ENCODE results near the gene CASZ1.

Gene CASZ1

DNA sequence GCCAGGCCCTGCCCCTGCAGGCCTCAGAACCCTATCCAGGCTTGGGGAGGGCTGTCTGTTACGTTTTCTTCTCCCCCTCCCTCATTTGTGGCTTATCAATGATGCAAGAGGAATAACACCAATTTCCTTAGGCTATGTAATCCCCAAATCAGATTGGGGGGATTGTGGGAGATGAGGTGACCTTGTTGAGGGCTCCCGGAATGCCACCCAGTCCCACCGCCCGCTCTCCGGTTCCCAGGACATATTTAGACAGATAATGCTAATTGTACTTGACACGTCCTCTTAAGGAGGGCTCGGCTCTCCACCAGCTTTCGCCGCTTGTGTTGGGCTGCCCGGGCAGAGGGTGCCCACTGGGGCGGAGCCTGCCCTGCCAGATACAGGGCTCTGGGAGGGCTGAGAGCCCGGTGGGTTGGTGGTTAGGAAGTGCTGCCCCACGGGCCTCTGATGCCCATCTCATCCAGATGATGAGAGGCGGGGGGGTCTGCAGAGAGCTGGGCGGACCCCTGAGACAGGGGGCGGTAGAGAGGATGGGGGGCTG, 90.0 kb downstream of the CASZ1 start:
- DNase-seq (ENCODE audit: low read depth): no peak

DNA sequence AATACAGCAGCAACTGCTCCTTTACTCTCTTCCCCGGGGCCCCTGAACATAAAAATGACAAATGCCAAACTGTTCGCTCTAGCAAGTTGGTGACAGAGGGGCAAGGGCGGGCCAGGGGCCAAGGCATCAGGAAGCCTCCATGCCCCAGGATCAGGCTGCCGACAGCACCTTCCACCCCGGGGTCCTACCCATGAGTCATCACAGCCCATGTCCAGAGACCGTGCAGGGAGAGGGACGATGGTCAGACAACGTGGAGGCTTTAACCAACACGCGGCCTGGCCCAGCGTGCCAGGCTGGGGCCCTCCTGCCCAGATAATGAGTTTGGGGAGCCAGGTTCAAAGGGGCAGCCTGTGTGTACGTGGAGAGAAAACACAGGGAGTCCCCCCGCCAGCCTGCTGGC, 90.5 kb downstream of the CASZ1 start:
- DNase-seq (ENCODE audit: low read depth): no peak

- DNase-seq (ENCODE audit: low read depth): no peak
Observed at GRCh38 chr1:10704368-10704882, 92.0 kb downstream of the CASZ1 start.

DNA sequence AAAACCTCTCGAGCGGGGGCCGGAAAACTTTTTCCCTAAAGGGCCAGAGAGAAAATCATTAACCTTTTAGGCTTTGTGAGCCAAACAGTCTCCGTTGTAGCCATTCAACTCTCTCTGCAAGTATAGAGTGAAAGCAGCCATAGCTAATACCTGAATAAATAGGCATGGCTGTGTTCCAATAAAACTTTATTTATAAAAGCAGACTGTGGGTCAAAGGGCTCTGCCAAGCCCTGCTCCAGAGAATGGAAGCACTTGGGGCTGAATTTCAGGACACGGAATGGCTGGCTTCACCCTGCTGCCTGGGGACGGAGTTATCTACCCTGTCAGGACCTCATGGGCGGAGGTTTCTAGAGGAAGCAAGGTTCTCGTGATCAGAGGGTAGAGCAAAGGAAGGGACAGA, 92.7 kb downstream of the CASZ1 start:
- no peak for DNase-seq (ENCODE audit: low read depth)

- DNase-seq (ENCODE audit: low read depth): no peak
Observed at GRCh38 chr1:10701145-10701544, 95.3 kb downstream of the CASZ1 start.

DNA sequence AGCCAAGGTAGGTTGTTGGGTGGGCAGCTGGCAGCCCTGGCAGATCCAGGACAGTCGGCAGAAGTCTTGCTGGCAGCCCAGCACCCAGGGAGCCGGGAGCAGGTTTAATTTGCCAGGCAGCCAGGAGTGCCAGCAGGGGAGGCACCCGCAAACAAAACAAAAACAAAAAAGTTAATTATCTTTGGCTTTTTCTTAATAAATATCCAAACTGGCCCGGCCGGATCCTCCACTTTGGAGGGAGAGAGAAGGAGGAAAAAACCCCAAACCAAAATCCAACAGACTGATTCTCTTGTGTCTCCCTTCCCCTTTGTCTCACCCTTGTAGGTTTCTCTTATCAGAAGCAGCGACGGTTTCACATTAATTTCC, 97.0 kb downstream of the CASZ1 start:
- DNase-seq (ENCODE audit: low read depth): no peak

DNA sequence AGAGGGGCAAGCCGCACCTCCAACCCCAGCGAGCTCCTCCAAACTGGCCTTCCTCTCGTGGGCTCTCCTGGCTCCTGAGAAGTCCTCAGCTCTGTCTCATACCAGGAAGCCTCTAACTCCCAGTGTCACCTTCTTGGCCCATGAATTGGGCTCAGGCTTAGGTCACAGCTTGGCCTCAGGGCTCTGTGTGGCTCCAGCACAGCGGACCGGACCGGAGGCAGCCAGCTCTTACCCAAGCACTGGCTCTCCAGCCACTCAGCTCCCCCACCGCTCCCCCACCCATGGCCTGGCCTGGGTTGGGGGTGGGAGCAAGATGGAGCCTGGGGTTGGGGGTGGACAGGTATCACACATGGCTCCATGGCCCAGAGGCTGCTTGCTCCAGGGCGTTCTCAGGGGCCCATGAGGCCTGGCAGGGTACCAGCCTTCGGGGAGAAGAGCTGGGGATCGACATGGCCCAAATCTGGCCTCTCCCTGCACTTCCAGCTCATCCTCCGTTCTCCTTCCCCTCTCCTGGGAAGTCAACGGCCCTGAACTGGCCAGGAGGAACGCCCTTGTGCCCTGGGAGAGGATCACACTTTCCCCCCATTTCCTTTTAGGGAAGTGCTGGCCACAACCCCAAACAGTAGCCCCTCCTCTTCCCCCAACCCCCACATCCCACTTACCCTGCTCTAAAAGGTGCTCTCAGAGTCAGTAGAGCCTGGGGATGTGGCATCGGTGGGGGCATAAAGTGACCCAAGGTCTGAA, 97.5 kb downstream of the CASZ1 start:
- no peak for DNase-seq (ENCODE audit: low read depth)

GRCh38 chr1:10697621-10698160, 98.8 kb downstream of the CASZ1 start:
- no peak for DNase-seq (ENCODE audit: low read depth)

DNA sequence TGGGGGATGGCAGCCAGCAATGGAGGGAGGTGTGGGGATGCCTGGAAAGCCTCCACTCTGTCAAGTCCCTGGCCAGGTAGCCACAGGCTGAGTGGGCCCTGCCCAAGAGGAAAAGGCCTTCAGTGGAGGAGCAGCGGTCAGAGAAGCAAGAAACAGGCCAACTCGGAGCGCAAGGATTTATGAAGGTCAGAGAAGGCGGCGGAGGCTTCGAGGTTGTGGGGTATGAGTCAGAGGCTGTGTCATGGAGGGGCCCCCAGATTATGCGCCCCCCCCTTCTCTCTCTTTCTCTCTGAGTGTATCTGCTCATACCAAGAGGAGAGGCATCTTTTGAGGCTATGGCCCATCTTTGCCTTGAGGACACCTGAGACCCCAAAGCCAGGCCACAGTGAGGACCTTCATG, 99.5 kb downstream of the CASZ1 start:
- no peak for DNase-seq (ENCODE audit: low read depth)

- DNase-seq (ENCODE audit: low read depth): peak; percentile 57
Observed at GRCh38 chr1:10694633-10695627, 101.5 kb downstream of the CASZ1 start.

GRCh38 chr1:10694274-10694632, 102.2 kb downstream of the CASZ1 start:
- DNase-seq (ENCODE audit: low read depth): no peak

DNA sequence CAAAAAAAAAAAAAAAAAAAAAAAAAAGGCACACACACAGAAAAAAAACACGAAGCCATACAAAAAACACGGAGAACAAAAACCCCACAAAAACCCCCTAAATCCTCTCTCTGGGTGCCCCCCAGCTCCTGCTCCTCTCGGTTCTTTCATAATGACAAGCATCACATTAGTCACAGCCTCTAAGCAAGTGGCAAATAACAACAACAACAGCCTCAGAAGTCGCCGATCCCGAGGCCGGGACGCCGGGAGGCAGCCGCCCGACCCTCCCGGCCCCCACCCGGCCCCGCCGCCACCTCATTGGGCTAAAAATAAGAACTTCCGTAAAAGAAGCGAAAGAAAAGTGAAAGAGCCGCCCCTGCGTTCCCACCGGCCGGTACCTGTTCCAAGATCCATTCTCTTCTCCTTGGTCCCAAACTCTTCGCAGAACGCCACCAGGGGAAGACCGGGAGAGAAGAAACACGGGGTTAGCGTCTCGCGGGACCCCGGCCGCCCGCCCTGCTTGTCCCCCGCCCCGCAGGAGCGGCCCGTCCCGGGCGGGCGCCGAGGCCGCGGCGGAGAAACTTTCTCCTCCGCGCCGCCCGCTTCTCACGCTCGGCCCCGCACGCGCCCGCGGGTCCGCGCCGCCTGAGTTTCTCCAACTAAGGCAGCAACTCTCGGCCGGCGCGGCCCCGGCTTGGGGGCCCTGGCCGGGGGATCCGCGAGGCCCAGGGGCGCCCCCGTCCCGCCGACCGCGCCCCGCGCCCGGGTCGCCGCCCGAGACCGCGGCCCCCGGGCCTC, 102.8 kb downstream of the CASZ1 start:
- DNase-seq (ENCODE audit: low read depth): no peak

DNA sequence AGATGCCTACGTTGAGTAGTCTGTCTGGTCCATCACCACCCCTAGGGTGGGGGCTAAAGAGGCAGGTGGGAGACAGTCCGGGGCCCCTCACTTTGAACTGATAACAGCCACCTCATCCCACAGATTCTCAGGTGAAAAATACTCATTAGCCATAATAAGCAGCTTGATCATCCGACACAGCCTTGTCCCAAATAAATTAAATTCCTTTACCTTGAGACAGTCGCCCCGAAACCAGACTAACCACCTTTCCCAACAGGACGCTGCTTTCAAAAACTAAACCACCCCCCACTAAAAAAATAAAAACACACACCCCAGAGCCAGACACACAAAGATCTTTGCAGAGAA, 103.3 kb downstream of the CASZ1 start:
- no peak for DNase-seq (ENCODE audit: low read depth)

DNA sequence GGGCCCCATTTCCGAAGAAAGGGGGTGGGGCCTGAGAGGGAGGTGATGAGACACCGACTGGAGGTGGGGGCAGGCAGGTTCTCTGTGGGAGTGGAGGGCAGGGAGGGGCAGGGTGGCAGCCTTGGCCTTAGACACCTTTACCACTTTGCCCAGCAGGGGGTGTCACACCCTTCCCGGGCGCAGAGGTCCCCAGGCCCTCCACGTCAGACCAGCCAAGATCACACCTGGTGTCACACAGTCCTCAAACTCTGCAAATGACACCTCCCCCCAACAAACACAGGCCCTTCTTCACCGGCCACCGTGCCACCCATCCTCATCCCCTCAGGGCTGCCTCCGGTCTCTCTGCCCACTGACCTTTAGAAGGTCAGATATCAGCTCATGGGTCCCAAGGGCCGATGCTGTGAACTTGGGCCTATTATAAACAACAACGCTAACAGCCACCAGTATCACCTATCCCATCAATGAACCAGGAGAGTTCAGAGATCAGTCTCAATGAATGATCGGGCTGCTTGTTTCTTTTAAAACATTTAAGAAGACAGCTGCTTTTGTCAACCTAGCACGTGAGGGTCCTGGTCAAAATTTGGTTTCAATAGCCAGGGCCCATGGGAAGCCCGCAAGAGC, 103.9 kb downstream of the CASZ1 start:
- no peak for DNase-seq (ENCODE audit: low read depth)

DNA sequence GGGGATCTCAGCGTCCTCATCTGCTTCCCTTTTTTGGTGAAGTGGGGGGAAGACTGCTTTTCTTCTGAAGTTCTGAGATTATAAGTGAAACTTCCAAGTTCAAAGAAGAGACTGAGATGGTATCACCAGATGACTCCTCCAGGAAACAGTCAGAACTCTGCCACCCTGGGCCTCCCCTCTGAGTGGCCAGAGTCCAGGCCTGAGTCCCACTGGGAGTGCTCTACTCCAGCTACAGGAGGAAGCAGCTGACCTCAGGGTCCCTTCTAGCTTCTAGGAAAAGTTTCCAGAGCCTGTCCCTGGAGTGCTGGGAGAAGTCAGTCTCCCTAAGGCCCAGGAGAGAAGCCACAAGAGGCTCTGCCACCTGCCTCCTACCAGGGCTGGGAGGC, 104.7 kb downstream of the CASZ1 start:
- DNase-seq (ENCODE audit: low read depth): no peak

- no peak for DNase-seq (ENCODE audit: low read depth)
Observed at GRCh38 chr1:10691075-10691739, 105.2 kb downstream of the CASZ1 start.

GRCh38 chr1:10690484-10690883, 106.0 kb downstream of the CASZ1 start:
- DNase-seq (ENCODE audit: low read depth): no peak

DNA sequence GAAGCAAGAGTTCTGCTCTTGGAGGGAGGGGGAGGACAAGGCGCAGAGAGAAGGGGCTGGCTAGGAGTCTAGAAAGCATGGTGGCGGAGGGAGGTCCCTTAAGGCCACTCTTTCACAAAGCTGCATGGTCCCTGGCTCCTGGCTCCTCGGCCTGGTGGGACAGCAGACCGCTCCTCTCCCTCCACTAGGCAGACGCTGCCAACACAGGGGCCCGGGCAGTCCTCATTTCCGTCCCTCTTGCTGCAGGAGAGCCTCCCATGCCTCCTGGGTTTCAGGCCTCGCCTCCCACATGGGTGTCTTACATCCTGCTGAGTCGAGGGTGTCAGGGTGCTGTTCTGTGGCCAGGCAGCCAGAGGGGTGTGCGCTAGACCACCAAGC, 108.0 kb downstream of the CASZ1 start:
- no peak for DNase-seq (ENCODE audit: low read depth)

- DNase-seq (ENCODE audit: low read depth): peak; percentile 26
Observed at GRCh38 chr1:10687782-10688408, 108.6 kb downstream of the CASZ1 start.

DNA sequence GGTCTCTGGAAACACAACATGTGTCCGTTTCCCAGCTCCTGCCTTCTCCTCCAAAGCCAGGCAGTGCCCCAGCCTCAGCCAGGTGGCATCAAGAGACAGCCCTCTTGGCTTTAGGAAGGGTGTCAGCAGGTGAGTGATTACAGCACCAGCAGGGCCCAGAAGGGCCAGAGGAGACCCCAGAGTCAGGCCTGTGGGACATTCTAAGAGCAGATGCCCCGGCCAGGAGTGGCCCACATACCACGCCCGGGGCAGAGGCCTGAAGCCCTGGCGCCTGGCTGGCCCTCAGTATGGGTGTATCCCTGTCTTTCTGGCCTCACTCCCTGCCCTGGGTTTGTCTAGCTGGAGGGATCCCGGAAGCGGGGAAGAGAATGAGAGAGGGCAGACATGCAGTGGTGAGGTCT, 109.2 kb downstream of the CASZ1 start:
- DNase-seq (ENCODE audit: low read depth): no peak
